ENCODE results near the gene ACE. TPM values are rescaled to one million over a fixed set of nuclear protein-coding genes. Genes with fewer than 3 reads are reported as not detected.

ACE gene
- total and polyA plus RNA-seq, 2 experiments from 2014 or later, result 0.82 to 9.1 TPM

DNA sequence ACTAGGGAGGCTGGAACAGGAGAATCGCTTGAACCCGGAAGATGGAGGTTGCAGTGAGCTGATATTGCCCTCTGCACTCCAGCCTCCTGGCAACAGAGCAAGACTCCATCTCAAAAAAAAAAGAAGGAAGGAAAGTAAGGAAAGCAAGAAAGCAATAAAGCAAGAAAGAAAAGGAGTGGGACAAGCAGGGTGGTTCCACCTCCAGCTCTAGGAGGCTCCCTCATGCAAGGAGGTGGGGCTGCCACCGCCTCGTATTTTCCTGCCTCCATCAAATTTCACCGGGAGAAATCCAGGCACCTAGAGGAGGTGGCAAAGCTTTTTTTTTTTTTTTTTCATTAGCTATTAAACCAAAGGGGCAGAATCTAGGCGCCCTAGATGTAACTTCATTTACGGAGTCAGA is 31.8 kb upstream of the ACE start (continued):
- TF ChIP-seq, protein P1, sequence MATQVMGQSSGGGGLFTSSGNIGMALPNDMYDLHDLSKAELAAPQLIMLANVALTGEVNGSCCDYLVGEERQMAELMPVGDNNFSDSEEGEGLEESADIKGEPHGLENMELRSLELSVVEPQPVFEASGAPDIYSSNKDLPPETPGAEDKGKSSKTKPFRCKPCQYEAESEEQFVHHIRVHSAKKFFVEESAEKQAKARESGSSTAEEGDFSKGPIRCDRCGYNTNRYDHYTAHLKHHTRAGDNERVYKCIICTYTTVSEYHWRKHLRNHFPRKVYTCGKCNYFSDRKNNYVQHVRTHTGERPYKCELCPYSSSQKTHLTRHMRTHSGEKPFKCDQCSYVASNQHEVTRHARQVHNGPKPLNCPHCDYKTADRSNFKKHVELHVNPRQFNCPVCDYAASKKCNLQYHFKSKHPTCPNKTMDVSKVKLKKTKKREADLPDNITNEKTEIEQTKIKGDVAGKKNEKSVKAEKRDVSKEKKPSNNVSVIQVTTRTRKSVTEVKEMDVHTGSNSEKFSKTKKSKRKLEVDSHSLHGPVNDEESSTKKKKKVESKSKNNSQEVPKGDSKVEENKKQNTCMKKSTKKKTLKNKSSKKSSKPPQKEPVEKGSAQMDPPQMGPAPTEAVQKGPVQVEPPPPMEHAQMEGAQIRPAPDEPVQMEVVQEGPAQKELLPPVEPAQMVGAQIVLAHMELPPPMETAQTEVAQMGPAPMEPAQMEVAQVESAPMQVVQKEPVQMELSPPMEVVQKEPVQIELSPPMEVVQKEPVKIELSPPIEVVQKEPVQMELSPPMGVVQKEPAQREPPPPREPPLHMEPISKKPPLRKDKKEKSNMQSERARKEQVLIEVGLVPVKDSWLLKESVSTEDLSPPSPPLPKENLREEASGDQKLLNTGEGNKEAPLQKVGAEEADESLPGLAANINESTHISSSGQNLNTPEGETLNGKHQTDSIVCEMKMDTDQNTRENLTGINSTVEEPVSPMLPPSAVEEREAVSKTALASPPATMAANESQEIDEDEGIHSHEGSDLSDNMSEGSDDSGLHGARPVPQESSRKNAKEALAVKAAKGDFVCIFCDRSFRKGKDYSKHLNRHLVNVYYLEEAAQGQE (IDR thresholded peaks at IDR 0.05; ENCODE audit: unreplicated experiment), result no peak
- TF ChIP-seq CREB1 (CRISPR knock-in tag; IDR thresholded peaks at IDR 0.05; ENCODE audit: low read depth) (no peak), ZNF114 (CRISPR knock-in tag; IDR thresholded peaks at IDR 0.05) (no peak), EZH2phosphoT487 (IDR thresholded peaks at IDR 0.05; ENCODE audit: unreplicated experiment) (no peak)

DNA sequence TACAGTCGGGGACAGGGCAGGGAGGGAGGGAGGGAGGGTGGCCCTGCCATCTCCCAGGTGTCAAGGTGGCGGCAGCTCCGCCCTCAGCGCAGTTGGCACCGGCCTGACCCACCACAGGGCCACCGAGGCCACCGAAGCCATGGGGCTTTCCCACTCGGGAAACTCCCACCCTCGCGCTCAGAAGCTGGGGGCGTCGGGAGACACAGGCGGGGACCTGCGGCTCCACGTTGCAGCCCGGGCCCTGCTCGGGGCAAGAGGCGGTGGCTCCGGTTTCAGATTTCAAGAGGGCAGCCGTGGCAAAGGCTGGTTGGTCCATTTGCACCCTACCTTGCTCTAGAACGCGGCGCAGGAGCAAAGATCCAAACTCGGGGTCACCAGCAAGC is 31.3 kb upstream of the ACE start:
- no peak for TF ChIP-seq ZNF114 (CRISPR knock-in tag; IDR thresholded peaks at IDR 0.05)
- TF ChIP-seq, protein P1 (IDR thresholded peaks at IDR 0.05; ENCODE audit: unreplicated experiment), result no peak
- TF ChIP-seq, protein P2, sequence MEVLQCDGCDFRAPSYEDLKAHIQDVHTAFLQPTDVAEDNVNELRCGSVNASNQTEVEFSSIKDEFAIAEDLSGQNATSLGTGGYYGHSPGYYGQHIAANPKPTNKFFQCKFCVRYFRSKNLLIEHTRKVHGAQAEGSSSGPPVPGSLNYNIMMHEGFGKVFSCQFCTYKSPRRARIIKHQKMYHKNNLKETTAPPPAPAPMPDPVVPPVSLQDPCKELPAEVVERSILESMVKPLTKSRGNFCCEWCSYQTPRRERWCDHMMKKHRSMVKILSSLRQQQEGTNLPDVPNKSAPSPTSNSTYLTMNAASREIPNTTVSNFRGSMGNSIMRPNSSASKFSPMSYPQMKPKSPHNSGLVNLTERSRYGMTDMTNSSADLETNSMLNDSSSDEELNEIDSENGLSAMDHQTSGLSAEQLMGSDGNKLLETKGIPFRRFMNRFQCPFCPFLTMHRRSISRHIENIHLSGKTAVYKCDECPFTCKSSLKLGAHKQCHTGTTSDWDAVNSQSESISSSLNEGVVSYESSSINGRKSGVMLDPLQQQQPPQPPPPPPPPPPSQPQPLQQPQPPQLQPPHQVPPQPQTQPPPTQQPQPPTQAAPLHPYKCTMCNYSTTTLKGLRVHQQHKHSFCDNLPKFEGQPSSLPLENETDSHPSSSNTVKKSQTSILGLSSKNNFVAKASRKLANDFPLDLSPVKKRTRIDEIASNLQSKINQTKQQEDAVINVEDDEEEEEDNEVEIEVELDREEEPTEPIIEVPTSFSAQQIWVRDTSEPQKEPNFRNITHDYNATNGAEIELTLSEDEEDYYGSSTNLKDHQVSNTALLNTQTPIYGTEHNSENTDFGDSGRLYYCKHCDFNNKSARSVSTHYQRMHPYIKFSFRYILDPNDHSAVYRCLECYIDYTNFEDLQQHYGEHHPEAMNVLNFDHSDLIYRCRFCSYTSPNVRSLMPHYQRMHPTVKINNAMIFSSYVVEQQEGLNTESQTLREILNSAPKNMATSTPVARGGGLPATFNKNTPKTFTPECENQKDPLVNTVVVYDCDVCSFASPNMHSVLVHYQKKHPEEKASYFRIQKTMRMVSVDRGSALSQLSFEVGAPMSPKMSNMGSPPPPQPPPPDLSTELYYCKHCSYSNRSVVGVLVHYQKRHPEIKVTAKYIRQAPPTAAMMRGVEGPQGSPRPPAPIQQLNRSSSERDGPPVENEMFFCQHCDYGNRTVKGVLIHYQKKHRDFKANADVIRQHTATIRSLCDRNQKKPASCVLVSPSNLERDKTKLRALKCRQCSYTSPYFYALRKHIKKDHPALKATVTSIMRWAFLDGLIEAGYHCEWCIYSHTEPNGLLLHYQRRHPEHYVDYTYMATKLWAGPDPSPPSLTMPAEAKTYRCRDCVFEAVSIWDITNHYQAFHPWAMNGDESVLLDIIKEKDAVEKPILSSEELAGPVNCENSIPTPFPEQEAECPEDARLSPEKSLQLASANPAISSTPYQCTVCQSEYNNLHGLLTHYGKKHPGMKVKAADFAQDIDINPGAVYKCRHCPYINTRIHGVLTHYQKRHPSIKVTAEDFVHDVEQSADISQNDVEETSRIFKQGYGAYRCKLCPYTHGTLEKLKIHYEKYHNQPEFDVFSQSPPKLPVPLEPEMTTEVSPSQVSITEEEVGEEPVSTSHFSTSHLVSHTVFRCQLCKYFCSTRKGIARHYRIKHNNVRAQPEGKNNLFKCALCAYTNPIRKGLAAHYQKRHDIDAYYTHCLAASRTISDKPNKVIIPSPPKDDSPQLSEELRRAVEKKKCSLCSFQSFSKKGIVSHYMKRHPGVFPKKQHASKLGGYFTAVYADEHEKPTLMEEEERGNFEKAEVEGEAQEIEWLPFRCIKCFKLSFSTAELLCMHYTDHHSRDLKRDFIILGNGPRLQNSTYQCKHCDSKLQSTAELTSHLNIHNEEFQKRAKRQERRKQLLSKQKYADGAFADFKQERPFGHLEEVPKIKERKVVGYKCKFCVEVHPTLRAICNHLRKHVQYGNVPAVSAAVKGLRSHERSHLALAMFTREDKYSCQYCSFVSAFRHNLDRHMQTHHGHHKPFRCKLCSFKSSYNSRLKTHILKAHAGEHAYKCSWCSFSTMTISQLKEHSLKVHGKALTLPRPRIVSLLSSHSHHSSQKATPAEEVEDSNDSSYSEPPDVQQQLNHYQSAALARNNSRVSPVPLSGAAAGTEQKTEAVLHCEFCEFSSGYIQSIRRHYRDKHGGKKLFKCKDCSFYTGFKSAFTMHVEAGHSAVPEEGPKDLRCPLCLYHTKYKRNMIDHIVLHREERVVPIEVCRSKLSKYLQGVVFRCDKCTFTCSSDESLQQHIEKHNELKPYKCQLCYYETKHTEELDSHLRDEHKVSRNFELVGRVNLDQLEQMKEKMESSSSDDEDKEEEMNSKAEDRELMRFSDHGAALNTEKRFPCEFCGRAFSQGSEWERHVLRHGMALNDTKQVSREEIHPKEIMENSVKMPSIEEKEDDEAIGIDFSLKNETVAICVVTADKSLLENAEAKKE (CRISPR knock-in tag; IDR thresholded peaks at IDR 0.05), result no peak
- TF ChIP-seq, protein P3, sequence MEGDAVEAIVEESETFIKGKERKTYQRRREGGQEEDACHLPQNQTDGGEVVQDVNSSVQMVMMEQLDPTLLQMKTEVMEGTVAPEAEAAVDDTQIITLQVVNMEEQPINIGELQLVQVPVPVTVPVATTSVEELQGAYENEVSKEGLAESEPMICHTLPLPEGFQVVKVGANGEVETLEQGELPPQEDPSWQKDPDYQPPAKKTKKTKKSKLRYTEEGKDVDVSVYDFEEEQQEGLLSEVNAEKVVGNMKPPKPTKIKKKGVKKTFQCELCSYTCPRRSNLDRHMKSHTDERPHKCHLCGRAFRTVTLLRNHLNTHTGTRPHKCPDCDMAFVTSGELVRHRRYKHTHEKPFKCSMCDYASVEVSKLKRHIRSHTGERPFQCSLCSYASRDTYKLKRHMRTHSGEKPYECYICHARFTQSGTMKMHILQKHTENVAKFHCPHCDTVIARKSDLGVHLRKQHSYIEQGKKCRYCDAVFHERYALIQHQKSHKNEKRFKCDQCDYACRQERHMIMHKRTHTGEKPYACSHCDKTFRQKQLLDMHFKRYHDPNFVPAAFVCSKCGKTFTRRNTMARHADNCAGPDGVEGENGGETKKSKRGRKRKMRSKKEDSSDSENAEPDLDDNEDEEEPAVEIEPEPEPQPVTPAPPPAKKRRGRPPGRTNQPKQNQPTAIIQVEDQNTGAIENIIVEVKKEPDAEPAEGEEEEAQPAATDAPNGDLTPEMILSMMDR (conservative IDR thresholded peaks at IDR 0.05; ENCODE audit: low read depth in 2 of 2), result no peak
- Histone ChIP-seq H3K9me2 (ENCODE audit: insufficient read depth) (no peaks in the 10 kb centered on the region), H3K79me2 (replicated peaks; ENCODE audit: insufficient read depth) (peaks cover 12% of the 10 kb centered on the region), H3K4me3 (peak overlapping the region; percentile 71), H4K20me1 (replicated peaks; ENCODE audit: insufficient read depth) (no peaks in the 10 kb centered on the region), H3K4me1 (ENCODE audit: insufficient read depth) (peaks cover 23% of the 10 kb centered on the region), H3K27ac (ENCODE audit: low read depth) (no peak overlapping the region), H3K36me3 (ENCODE audit: insufficient read depth) (no peaks in the 10 kb centered on the region), H3F3A (replicated peaks; ENCODE audit: low read depth) (0 out of 2 replicates have a peak, but pooled peaks cover 4% of the 10 kb centered on the region), H3K27me3 (ENCODE audit: insufficient read depth) (peaks cover 6% of the 10 kb centered on the region), H2AFZ (peak overlapping the region; percentile 94), H3K4me2 (peak overlapping the region; percentile 86)
- DNase-seq (ENCODE audit: low spot score), result peak; percentile 72
- Mint-ChIP-seq H3K4me1 (peaks cover 42% of the 10 kb centered on the region), H3K36me3 (ENCODE audit: low read depth) (no peaks in the 10 kb centered on the region), H3K9me3 (no peaks in the 10 kb centered on the region), H3K4me3 (peak overlapping the region; percentile 64), H3K27ac (no peak overlapping the region), H3K27me3 (ENCODE audit: insufficient read depth, low read depth, poor library complexity) (peaks cover 18% of the 10 kb centered on the region)
- peak; percentile 26 for ATAC-seq
